GM13976 (cell line): Measurements from ENCODE around the gene BRINP3.
"Not testable (repeated sequence)": the region's sequence is repeated elsewhere in the genome, so short reads cannot be mapped to it uniquely, and the experiment has no call there.

Source experiments
- DNase-seq: peaks from one replicate; pipeline ENCODE4 v3.0.0; 2012; ENCODE audit warnings: low spot score
- CTCF ChIP-seq: IDR thresholded peaks from 2 replicates; pipeline ENCODE4 v1.5.1; 2012; ENCODE audit warnings: borderline replicate concordance, mild to moderate bottlenecking; ENCODE audit not compliant: insufficient read depth; ENCODE audit errors: extremely low read depth, missing control alignments, control extremely low read depth
- in situ Hi-C: fragments of 300-500 bp; cut with MboI; formaldehyde crosslinking; loops from one replicate; pipeline ENCODE4 v1.12.0; 2022; ENCODE audit warnings: low sequenced_read_pairs, mixed read lengths, inconsistent platforms; ENCODE audit not compliant: unreplicated experiment

Gene BRINP3

GRCh38 chr1:190144650-190145049, 333.0 kb downstream of the BRINP3 start:
- DNase-seq = no peak
- in situ Hi-C loops = no loop called here
- no peak for TF ChIP-seq CTCF

GRCh38 chr1:190140644-190141043, 337.0 kb downstream of the BRINP3 start:
- TF ChIP-seq CTCF = no peak
- DNase-seq = no peak
- in situ Hi-C loops = no loop called here

- no peak for DNase-seq
- in situ Hi-C loops = no loop called here
- no peak for TF ChIP-seq CTCF
Measured at GRCh38 chr1:190138702-190139101, 339.0 kb downstream of the BRINP3 start.

GRCh38 chr1:190138266-190138665, 339.4 kb downstream of the BRINP3 start:
- no peak for DNase-seq
- TF ChIP-seq CTCF = no peak
- in situ Hi-C loops = no loop called here

- no peak for TF ChIP-seq CTCF
- no peak for DNase-seq
- in situ Hi-C loops = no loop called here
Measured at GRCh38 chr1:190129366-190129765, 348.3 kb downstream of the BRINP3 start.

GRCh38 chr1:190126728-190127127, 350.9 kb downstream of the BRINP3 start:
- in situ Hi-C loops = no loop called here
- DNase-seq = no peak
- no peak for TF ChIP-seq CTCF

- no peak for DNase-seq
- in situ Hi-C loops = no loop called here
Measured at GRCh38 chr1:190124068-190124467, 353.6 kb downstream of the BRINP3 start.

GRCh38 chr1:190120564-190120963, 357.1 kb downstream of the BRINP3 start:
- DNase-seq, in situ Hi-C loops: not testable (repeated sequence)

More at GRCh38 chr1:190124068-190124467, 353.6 kb downstream of the BRINP3 start:
- TF ChIP-seq CTCF = no peak
